Measurements from ENCODE around the gene RSRC1.

DNA sequence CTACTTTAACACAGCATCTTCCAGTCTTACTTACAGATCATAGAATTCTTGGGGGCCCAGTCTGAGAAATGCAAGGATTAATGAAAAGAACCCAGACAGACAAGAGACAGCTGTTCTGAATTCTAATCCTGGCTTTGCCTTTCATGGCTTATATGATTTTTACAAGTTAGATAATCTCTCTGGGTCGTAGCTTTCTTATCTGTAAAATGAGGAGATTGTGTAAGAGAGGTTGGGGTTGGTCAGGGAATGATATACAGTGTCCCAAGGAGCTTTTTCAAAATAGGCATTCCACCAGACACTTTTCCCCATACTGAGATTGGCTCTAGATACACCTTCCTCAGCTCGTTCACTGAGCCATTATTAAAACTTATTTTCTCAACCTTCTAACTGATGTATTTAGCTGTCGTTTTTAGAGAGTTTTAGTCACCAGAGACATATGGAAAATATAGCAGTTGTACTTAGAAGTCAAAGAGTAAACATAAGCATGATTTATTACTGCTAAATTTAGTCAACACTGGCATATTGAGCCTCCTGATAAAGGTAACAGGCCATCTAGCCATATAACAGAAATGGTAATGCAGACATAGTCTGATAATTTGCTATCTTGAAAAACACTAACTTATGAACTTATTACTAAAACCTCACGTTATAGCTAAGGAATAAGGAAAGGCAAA is 298.1 kb downstream of the RSRC1 start:
- no peak for TF ChIP-seq GABPA (IDR thresholded peaks at IDR 0.05; ENCODE audit: borderline replicate concordance, insufficient read depth, low read length)
- TF ChIP-seq POLR2A (IDR thresholded peaks at IDR 0.05; ENCODE audit: control extremely low read depth in 1 of 2, low read depth in 2 of 2, low read length in 2 of 2): no peak
- TF ChIP-seq YY1 (IDR thresholded peaks at IDR 0.05; ENCODE audit: low read depth, low read length): no peak
- TF ChIP-seq TAF1 (IDR thresholded peaks at IDR 0.05; ENCODE audit: low read depth, low read length): no peak
- TF ChIP-seq SIN3A (conservative IDR thresholded peaks at IDR 0.05 in 1 of 2, IDR thresholded peaks at IDR 0.05 in 1 of 2; ENCODE audit: low read depth in 1 of 2, low read length in 2 of 2): no peak
- TF ChIP-seq EZH2 (IDR thresholded peaks at IDR 0.05; ENCODE audit: low read depth, low read length, severe bottlenecking): no peak
- TF ChIP-seq CHD2 (IDR thresholded peaks at IDR 0.05; ENCODE audit: low read length): no peak
- no peak for TF ChIP-seq MAX (IDR thresholded peaks at IDR 0.05)
- TF ChIP-seq SIX5 (IDR thresholded peaks at IDR 0.05; ENCODE audit: low read depth, low read length): no peak
- no peak for TF ChIP-seq TCF12 (IDR thresholded peaks at IDR 0.05; ENCODE audit: low read depth, low read length)
- TF ChIP-seq, protein P1, sequence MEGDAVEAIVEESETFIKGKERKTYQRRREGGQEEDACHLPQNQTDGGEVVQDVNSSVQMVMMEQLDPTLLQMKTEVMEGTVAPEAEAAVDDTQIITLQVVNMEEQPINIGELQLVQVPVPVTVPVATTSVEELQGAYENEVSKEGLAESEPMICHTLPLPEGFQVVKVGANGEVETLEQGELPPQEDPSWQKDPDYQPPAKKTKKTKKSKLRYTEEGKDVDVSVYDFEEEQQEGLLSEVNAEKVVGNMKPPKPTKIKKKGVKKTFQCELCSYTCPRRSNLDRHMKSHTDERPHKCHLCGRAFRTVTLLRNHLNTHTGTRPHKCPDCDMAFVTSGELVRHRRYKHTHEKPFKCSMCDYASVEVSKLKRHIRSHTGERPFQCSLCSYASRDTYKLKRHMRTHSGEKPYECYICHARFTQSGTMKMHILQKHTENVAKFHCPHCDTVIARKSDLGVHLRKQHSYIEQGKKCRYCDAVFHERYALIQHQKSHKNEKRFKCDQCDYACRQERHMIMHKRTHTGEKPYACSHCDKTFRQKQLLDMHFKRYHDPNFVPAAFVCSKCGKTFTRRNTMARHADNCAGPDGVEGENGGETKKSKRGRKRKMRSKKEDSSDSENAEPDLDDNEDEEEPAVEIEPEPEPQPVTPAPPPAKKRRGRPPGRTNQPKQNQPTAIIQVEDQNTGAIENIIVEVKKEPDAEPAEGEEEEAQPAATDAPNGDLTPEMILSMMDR (IDR thresholded peaks at IDR 0.05; ENCODE audit: control extremely low read depth in 1 of 3, insufficient read depth in 1 of 3, low read depth in 1 of 3, low read length in 3 of 3): no peak
- TF ChIP-seq POLR2AphosphoS5 (IDR thresholded peaks at IDR 0.05; ENCODE audit: low read depth, low read length): no peak

All from H1 (cell line).